CD4-positive, alpha-beta T cell treated with Interleukin-2 at 100 ng/mL for 4 hours (primary cell): ENCODE measurements around the gene ABCA1.
"Not testable (repeated sequence)": the region's sequence is repeated elsewhere in the genome, so short reads cannot be mapped to it uniquely, and the experiment has no call there.

Experiments
- DNase-seq: peaks from one replicate; pipeline ENCODE4 v3.0.0-alpha.2; 2020; ENCODE audit warnings: low spot score

The ABCA1 gene

GRCh38 chr9:104950838-104951237, 22.9 kb upstream of the ABCA1 start:
- no peak for DNase-seq

- no peak for DNase-seq
Observed at GRCh38 chr9:104948277-104948676, 20.3 kb upstream of the ABCA1 start.

- no peak for DNase-seq
Observed at GRCh38 chr9:104944871-104945270, 16.9 kb upstream of the ABCA1 start.

GRCh38 chr9:104944356-104944755, 16.4 kb upstream of the ABCA1 start:
- no peak for DNase-seq

- no peak for DNase-seq
Observed at GRCh38 chr9:104941597-104941996, 13.6 kb upstream of the ABCA1 start.

- no peak for DNase-seq
Observed at GRCh38 chr9:104936291-104936690, 8.3 kb upstream of the ABCA1 start.

- not testable (repeated sequence) for DNase-seq
Observed at GRCh38 chr9:104935501-104935810, 7.5 kb upstream of the ABCA1 start.

- no peak for DNase-seq
Observed at GRCh38 chr9:104934691-104935500, 6.9 kb upstream of the ABCA1 start.

- DNase-seq = not testable (repeated sequence)
Observed at GRCh38 chr9:104933091-104933490, 5.1 kb upstream of the ABCA1 start.

GRCh38 chr9:104931256-104931655, 3.3 kb upstream of the ABCA1 start:
- DNase-seq = no peak

- no peak for DNase-seq
Observed at GRCh38 chr9:104927216-104927911, 591 bp downstream of the ABCA1 start.

- DNase-seq = no peak
Observed at GRCh38 chr9:104923740-104924139, 4.2 kb downstream of the ABCA1 start.

GRCh38 chr9:104923289-104923688, 4.7 kb downstream of the ABCA1 start:
- DNase-seq = no peak

GRCh38 chr9:104922748-104923147, 5.2 kb downstream of the ABCA1 start:
- DNase-seq = not testable (repeated sequence)

- DNase-seq = no peak
Observed at GRCh38 chr9:104921067-104921741, 6.8 kb downstream of the ABCA1 start.

GRCh38 chr9:104915753-104916152, 12.2 kb downstream of the ABCA1 start:
- DNase-seq = no peak

GRCh38 chr9:104915049-104915448, 12.9 kb downstream of the ABCA1 start:
- no peak for DNase-seq

- no peak for DNase-seq
Observed at GRCh38 chr9:104914466-104914865, 13.5 kb downstream of the ABCA1 start.

- no peak for DNase-seq
Observed at GRCh38 chr9:104912606-104913005, 15.3 kb downstream of the ABCA1 start.

GRCh38 chr9:104911032-104911607, 16.8 kb downstream of the ABCA1 start:
- no peak for DNase-seq

- DNase-seq = no peak
Observed at GRCh38 chr9:104907278-104907951, 20.5 kb downstream of the ABCA1 start.
